OCI-M1 (cell line): ENCODE measurements around the gene MAGEA9.
"Not testable (repeated sequence)": the region's sequence is repeated elsewhere in the genome, so short reads cannot be mapped to it uniquely, and the experiment has no call there.

Source experiments
- DNase-seq: peaks from one replicate; lab custom pipeline; 2025; lab: John Stamatoyannopoulos, UW

MAGEA9 gene

DNA sequence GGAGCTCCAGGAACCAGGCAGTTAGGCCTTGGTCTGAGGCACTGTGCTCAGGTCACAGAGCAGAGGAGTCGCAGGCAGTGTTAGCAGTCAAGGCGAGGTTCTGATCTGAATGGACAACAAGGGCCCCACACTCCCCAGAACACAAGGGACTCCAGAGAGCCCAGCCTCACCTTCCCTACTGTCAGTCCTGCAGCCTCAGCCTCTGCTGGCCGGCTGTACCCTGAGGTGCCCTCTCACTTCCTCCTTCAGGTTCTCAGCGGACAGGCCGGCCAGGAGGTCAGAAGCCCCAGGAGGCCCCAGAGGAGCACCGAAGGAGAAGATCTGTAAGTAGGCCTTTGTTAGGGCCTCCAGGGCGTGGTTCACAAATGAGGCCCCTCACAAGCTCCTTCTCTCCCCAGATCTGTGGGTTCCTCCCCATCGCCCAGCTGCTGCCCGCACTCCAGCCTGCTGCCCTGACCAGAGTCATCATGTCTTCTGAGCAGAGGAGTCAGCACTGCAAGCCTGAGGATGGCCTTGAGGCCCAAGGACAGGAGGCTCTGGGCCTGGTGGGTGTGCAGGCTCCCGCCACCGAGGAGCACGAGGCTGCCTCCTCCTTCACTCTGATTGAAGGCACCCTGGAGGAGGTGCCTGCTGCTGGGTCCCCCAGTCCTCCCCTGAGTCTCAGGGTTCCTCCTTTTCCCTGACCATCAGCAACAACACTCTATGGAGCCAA lies 26.2 kb downstream of the MAGEA9 start:
- no peak for DNase-seq

DNA sequence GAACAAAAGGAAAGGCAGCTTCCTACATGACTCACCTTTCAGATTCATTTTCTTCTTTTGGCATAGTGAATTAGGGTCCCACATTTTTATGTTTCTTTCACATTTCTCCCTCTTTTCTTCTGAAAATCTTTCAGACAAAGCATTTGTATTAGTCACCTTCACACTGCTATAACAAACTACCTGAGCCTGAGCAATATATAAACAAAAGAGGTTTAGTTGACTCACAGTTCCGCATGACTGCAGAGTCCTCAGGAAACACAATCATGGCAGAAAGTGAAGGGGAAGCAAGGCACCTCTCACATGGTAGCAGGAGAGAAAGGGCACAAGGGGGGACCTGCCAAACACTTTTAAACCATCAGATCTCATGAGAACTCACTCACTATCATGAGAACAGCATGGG lies 36.9 kb downstream of the MAGEA9 start:
- DNase-seq: no peak

DNA sequence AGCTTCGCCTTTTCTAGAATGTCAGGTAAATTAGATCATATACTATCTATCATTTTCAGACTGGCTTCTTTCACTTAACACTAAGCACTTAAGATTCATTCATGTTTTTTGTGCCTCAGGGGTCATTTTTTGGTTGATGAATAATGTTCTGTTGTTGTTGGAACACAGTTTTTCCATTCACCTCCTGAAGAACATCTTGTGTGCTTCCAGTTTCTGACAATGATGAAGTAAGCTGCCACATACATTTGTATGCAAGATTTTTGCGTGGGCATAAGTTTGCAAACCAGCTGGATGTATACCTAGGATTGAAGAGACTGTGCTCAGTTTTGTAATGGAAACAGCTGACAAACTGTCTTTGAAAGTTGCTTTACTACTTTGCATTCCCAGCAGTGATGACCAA lies 37.6 kb downstream of the MAGEA9 start:
- DNase-seq: no peak

DNA sequence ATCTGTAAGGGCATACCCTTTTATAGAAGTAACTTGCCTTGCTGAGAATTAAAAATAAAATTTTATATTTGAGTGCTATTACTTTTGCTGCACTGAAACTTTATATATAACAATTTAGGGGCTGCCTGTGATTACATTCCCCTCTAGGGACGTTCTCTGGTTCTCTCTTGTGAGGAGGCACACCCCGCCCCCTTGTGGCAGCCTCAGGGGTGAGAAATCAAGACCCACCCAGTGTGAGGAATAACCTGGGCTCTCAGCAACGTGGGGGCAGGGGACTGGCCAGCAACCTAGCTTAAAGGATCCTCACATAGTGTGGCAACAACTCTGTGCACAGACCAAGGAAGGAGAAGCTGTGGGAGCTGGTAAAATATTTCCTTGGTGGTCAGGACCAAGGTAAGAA lies 43.7 kb downstream of the MAGEA9 start:
- peak; percentile 31 for DNase-seq

DNA sequence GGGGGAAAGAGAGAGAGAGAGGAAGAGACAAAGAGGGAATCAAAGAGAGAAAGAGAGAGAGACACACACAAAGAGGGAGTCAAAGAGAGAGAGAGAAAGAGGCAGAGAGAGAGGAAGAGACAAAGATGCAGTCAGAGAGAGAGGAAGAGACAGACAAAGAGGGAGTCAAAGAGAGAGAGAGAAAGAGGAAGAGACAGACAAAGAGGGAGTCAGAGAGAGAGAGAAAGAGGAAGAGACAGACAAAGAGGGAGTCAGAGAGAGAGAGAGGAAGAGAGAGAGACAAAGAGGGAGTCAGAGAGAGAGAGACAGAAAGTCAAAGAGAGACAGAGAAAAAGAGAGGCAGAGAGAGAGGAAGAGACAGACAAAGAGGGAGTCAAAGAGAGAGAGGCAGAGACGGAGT lies 45.5 kb downstream of the MAGEA9 start:
- no peak for DNase-seq

DNA sequence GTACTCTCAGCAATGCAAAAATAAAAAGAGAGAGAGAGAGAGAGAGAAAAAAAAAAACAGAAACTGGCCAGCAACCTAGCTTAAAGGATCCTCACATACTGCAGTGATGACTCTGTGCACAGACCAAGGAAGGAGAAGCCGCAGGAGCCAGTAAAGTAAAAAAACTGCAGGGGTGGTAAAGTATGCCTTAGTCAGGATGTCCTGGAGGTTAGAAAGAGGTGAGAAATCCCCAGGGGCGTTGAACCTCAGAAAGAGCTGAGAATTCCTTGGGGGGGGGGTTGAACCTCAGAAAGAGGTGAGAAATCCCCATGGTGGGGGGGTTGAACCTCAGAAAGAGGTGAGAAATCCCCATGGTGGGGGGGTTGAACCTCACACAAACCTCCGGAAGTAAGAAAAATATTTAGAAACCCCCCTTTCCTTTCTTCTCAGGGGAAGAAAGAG lies 48.0 kb downstream of the MAGEA9 start:
- DNase-seq: no peak

DNA sequence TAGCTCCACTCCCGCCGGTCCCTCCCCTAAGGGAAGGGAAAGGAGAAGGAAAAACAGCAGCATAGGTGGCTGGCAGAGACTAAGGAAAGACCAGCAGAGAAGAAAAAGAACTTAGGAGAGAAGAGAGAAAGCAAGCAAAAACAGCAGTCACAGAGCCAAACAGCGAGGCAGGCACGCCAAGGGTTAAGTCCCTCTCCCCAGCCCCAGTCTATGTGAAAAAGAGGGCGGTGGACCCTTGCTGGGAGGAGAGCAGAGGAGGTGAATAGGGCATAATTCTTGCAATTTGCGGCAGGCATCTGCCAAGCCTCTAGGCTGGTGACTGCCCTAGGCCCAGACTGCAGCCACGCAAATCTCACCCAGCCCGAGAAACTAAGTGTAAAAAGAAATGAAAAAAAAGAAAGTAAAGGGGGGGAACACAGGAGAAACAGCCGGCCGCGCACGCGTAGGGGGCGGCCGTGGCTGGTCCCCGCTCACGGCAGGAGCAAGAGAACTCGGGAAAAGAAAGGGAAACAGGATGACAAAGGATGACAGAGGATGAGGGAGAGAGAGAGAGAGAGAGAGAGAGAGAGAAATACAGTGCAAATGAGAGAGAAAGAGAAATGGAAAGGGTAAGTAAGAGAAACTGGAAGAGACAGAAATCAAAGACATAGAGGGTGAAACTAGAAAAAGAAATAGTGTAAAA lies 48.6 kb downstream of the MAGEA9 start:
- DNase-seq: no peak

DNA sequence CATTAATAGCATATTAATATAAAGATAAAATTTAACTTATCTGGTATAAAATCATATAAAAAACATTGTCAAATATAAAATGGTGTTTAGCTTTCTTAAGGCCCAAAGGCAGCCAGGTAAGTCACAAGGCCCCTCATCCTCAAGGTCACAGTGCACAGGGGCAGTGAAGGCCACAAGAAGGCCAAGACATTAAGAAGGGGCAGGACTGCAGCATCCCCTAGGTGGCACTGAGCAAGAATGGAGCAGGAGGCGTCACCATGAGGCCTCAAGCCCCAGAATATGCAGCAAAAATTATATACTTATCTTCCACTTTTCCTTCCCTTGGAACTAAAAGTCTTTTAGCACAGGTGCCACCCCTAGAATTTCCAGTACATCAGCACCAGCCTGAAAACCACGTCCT lies 49.7 kb downstream of the MAGEA9 start:
- DNase-seq: no peak

DNA sequence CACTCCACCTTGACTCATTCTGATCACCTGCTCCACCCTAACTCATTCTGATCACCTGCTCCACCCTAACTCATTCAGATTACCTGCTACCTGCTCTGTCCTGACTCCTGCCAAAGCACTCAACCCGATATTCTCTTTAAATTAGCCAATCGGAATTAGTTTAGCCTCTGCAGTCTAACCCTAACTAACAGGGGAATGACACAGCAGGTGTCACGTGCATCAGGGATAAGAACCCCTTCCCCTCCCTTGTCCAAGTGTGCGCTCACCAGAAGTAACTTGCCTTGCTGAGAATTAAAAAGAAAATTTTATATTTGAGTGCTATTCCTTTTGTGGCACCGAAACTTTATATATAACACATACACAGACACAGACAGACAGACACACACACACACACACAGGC lies 55.0 kb downstream of the MAGEA9 start:
- DNase-seq: not testable (repeated sequence)

DNA sequence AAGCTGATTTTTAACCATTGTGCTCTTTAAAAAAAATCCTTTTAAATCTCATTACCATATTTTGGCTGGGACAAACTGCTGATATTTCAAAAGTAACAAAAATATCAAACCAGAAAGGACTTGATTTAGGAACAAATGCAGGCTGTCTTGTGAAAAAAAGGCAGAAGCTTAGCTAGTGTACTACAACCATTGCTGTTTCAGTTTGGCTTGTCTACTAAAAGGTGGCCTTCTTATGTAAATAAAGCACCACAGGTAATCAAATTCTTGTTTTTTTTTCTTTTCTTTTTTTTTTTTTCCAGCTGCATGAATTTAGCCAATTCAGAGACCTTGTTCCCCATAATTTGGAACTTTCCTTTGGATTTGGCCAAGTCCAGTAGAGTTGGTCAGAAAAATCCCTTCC lies 55.4 kb downstream of the MAGEA9 start:
- no peak for DNase-seq
